GM19452 (cell line): ENCODE data around the gene TREML1.
"Not testable (repeated sequence)": the region's sequence is repeated elsewhere in the genome, so short reads cannot be mapped to it uniquely, and the experiment has no call there.

Source experiments
- ATAC-seq: cut with Tn5 transposase; IDR thresholded peaks from one replicate; pipeline ENCODE4 v1.9.1; 2021; ENCODE audit not compliant: unreplicated experiment

TREML1 gene, protein sequence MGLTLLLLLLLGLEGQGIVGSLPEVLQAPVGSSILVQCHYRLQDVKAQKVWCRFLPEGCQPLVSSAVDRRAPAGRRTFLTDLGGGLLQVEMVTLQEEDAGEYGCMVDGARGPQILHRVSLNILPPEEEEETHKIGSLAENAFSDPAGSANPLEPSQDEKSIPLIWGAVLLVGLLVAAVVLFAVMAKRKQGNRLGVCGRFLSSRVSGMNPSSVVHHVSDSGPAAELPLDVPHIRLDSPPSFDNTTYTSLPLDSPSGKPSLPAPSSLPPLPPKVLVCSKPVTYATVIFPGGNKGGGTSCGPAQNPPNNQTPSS

DNA sequence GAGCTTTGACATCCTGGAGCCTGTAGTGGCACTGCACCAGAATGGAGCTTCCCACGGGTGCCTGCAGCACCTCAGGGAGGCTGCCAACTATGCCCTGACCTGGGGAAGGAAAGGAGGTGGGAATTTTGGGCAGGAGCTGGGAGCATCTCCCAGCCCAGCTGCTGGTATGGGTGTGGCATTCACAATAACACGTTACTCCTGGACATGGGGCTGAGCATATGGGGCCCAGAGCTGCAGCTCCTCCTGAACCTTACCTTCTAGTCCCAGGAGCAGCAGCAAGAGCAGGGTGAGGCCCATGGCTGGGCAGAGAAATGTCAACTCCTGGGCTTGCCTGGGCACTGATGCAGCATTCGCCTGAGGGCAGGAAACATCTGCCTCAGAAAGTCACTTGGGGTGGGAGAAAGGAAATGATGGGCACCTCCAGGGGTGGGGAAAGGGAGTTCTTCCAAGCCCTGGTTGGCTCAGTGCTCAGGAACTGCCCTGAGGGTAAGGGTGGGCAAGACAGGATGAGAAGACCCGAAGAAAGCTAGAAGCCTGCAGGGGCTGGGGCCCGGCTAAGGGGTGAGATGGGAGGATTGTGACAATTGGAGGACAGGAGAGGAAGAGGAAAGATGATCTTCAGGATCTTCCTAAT, at the start of gene TREML1:
Gene TREML1, minus strand, starts transcription at position 356 of the 634 bp plus-strand sequence. Its CDS starts 59 bp downstream, at position 297.
- no peak for ATAC-seq

DNA sequence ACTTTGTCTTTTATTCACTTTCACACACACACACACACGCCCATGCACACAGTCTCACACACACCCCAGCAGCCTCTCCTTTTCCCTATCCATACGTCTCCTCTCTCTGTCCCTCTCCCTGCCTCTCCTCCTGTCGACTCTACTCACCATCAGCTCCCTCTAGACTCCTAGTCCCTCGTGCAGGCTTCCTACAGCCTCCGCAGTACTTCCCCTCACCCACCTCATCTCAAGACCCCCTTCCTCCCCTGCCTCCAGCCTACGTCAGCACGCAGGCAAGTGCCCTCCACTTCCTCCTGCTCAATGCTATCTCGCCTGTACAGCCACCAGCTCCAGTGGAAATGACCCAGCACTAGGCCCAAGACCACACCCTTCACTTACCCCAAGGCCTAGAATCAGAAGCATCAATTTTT, 47.6 kb upstream of the TREML1 start:
- ATAC-seq = no peak

DNA sequence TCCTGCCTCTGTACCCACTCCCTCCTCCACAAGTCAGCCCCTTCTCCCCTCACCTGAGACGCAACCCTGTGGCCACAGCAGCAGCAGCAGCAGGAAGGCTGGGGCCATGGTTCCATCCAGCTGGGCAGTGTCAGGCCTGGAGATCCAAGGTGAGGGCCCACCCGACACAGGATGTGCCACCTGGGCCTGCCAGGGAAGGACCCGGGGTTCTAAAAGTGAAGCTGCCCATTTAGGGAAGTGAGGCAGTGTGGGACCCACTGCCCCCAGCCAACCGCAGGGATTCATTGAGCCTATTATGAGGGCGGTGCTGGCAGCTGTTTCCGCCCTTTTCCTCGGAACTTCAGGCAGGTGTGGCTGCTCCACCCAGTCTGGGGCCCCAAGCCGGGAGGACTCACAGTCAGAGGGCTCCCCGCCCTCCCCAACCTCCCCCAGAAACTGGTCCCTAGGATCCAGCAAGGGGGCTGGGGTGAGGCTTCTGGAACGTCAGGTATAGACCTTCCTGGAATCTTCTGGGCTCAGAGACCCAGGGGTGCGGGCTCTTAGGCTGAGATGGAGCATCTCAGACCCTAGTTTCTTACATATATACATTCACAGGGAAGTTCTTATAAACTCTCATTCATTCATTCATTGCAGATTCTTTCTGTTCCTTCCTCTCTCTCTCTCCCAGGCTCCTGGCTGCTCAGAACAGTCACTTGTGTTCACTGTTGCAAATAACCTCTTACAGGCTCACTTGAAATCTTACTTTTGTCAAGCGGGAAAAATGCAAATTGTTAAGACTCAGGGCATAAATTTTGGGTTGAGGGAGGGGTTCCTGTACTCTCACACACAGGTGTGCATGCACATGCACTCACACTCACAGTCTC, 47.0 kb upstream of the TREML1 start, which contains the start of gene TREML2:
Gene TREML2, minus strand, starts transcription at position 249 of the 863 bp plus-strand sequence. Its CDS starts 141 bp downstream, at position 108.
- ATAC-seq = no peak

DNA sequence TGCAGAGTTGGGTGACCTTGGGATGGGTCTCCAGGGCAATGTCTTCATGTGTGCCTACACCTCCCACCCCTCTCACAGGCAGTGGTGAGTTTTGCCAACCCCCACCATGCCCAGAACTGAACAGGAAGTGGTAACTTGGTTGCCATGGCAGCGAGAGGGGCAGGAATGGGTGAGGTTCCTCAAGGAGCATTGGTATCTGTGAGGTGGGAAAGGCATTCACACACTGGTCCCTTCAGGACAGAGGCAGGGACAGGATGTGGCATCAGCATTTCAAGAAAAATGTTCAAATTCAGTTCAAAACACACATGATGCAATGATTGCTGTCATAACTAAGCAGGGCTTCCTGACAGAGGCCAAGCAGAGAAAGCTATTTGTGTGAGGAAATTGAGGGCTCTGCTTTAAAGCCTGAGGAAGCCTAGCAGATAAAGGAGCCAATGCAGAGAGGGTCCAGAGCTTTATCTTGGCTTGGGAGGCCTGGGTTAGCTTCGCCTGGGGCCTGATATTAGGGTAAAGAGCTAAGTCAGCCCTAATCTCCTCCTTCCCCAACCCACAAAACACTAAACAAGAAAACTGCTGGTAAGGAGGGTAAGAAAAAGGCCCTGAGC, 46.3 kb upstream of the TREML1 start:
- ATAC-seq = no peak

DNA sequence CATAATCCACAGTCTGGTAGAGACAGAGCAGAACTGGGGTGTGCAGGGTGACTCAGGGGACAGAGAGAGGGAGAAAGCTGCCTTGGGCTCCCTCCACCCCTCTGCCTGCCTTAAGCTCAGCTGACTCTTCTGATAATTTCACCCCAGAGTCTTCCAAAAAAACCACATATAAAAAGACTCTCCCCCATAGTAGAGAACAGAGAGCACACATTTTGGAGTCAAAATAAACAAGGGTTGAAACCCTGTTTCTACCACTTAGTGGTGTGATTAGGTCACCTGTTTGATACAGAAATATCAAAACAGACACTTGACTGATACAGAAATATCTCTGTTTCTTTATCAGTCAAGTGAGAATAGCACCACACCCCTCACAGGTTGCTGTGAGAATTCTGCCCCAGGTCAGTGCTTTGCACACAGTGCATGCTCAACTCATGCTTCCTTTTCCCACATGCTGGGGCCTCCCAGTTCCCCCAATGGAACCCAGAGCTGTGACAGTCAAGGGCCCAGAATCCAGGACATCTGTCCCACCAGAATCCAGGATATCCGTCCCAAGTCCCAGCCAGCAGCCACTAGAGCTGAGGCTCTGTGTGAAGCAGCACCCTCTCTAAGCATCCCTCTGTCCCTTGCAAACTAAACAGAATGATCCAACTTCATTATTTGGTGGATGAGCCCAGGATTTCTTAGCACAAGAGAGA, 45.6 kb upstream of the TREML1 start:
- no peak for ATAC-seq

DNA sequence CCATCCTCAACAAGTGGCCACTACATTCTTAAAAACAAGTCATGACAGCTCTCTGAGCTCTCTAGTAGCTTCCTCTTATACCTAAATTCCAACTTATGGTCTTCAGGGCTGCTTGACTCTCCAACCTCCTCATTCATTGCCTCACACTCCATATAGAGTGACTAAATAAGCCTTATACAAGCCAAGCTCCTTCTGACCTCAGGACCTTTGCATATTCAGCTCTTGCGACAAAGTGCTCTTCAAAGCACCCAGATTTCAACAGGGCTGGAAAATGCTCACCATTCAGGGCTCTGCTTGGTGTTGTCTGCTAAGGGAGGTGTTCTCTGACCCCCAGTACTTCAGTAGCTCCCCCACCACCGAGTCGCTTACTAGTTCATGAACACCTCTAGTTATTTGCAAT, 43.1 kb upstream of the TREML1 start:
- no peak for ATAC-seq

DNA sequence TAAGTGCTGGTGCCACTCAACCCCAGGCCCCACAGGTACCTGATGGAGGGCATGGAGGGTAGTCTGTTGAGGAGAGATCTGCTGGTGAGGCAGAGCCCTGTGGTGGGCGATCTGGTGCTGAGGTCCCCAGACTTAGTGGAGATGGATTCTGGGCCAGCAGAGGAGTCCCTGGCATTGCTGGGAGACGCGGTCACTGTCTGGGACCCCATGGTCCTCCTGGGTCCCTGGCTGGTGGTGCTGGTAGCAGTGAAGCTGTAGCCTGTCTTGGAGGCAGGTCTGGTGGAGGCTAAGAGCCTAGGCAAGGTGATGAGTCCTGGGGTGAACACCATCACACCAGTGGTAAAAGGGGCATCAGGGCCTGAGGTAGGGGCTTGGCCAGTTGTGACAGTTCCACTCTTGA, 40.2 kb upstream of the TREML1 start:
- ATAC-seq = no peak

DNA sequence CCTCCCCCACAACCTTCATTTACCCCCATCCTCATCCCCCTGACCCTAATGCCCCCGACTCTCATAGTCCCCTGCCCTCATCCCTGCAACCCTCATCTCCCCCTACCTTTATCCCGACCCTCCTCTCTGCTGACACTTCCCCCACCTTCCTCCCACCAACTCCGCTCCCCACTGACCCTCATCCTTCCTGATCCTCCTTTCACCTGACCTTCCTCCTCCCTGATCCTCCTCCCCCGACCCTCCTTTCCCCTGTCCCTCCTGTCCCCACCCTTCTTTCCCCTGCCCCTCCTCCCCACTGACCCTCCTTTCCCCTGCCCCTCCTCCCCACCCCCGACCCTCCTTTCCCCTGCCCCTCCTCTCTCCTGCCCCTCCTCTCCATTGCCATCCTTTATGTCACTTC, 39.7 kb upstream of the TREML1 start:
- no peak for ATAC-seq

DNA sequence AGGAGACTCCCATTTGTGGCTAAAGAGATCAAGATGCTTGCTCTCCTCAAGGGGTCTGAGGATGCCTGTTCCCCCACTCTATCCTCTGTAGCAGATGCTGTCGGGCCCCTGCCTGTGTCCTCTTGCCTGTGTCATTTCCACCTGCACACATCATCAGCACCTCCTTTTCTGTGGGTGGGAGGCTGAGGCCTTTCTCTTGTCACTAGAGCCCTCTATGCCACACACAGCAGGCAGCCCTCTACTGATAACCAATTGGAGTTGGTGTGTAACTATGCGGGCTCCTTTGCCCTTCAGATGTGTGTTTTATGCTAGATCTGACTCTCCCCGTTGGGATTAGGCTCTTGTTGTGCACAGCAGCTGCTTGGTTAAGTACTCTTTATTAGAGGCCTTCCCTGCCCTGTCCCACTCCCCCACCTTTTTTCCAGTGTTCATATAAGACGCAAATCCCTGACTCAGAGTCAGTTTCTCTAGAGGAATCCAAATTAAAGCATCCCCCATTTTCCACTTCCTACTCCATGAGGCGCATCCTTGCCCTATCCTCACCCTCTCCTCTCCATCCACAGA, 39.1 kb upstream of the TREML1 start:
- no peak for ATAC-seq

DNA sequence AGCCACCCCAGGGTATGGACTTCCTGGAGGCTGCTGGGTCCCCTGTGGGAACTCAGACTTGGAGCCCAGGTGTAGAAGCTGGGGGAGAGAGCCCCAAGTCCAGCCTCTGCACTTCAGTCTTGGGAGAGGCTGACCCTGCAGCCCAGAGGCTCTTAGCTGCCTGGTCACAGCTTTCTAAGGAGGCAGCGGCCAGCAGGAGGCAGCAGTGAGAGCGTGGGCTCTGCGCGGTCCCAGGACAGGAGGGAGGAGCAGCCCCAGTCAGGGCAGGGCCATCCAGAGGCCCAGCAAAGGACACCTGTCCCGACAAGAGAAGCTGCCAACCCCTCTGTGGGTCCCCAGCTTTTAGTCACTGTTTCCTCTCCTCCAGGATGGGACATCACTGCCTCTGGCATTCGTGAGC, 37.4 kb upstream of the TREML1 start:
- ATAC-seq = no peak

DNA sequence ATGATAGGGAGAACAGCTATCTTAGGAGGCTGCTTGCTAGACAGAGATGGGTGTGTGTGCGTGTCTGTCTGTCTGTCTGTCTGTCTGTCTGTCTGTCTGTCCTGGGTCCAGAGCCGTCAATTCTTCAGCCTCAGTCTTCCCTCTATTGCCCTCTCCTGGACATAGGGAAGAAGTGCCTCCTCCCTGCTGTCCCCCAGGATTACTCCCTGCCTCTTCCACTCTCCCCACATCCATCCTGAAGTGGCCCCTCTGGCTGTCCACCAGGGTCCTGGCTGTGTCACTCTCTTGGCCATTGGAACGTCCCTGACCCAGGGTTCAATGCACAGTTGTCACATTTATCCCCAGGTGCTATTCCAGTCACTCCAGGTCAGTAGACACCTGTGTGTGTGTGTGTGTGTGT, 36.6 kb upstream of the TREML1 start:
- no peak for ATAC-seq

DNA sequence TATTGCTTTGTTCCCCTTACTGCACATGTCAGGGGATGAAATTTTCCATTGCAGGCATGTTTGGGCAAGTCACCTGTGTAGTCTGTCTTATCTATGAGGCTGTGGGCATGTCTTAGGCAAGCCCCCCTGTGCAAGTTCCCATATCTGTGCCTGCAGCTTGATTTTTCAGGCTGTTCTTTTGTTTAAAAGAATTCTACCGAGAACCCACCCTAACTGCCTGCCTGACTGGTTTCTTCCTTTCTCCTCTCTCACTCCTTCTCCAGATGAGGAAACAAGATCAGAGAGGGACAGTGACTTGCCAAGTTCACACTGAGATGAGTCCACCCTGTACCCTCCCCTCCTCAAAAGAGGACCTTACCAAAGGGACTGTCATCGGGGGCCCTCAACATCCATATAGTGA, 35.8 kb upstream of the TREML1 start:
- ATAC-seq = no peak

DNA sequence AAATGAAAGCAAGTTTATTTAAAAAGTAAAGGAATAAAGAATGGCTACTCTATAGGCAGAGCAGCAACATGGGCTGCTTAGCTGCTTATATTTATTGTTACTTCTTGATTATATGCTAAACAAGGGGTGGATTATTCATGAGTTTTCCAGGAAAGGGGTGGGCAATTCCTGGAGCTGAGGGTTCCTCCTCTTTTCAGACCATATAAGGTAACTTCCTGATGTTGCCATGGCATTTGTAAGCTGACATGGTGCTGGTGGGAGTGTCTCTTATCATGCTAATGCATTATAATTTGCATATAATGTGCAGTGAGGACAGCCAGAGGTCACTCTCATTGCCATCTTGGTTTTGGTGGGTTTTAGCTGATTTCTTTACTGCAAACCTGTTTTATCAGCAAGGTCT, 34.9 kb upstream of the TREML1 start:
- not testable (repeated sequence) for ATAC-seq

DNA sequence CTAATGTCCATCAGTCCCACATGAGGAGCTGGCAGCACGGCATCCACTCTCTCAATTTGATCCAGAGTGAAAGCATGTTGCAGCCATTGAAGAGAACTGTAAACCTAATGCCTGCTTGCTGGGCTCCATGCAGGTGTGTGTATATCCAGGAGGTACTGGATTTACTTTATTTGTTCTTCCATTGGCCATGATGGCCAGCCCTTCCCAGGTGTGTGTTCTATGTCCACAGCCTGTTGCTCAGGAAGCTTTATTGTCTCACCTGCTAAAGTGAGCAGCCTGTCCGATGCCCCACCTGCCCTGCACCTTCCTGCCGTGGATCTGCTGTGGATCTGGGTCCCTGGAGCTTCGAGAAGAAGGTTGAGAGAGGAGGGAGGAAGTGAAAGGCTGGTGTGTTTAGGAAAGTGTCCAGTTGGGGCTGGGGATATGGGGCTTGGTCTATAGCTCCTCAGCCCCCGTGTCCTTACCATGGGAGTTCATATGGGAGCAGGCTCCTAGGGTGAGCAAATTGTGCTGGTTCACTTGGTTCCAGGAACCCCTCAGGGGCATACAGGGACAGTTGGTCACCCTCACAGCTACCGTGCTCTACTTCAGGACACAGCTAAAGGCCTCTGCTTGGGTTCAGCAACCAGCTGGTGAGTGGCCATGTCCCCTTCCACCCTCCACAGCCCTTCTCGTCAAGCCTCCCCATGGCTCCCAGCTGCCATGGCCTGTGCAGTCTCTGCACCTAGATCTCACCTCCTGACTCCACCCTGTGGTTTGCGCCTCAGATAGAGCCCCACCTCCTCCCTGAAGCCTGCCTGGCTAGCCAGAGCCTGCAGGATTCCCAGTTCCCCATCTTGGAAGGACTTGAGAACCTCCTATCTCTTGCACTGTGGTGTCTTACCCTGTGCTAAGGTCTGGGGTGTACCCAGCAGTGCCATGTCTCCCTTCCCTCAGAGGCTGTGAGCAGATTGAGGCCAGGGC, 34.1 kb upstream of the TREML1 start:
- ATAC-seq = no peak

DNA sequence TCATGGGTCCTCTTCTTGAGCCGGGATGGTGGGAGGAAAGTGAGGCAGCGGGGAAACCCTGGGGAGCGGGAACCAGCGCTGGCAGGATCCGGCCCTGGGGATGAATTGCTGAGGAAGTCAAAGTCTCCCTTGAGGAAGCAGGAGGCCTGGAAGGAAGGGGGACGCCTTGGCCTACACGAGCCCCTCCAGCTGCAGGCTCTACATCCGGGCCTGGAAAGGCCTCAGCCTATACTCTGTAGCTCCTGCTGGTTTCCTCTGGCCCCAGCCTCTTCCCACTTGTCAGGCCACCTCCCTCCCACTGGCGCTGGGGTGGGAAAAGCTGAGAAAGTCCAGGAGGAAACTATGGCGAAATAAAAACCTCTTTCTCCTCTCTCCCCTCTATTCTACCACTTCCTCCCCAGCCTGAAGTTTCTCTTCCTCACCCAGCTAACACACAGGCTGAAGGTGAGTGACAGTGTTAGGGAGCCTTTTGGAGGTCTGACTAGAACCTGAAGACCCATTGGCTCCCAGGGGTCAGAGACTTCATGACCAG, 31.9 kb upstream of the TREML1 start:
- no peak for ATAC-seq

DNA sequence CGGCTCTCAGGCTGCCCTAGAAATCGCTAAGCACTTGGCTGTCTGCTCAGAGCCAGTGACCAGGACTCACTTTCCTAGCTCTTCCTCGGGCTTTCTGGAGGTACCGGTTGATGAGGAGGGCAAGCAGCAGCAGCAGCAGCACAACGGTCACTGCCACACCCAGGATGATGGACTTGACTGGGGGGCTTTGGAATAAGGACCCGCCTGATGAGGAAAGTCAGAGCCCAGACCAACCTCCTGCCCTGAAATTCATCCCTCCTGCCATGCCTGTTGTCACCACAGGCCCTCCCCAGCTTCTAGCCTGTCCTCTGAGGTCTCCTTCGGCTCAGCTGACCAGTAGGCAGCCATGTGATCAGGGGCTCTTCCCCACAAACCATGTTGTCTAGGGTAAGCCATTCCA, 30.6 kb upstream of the TREML1 start:
- ATAC-seq = no peak

DNA sequence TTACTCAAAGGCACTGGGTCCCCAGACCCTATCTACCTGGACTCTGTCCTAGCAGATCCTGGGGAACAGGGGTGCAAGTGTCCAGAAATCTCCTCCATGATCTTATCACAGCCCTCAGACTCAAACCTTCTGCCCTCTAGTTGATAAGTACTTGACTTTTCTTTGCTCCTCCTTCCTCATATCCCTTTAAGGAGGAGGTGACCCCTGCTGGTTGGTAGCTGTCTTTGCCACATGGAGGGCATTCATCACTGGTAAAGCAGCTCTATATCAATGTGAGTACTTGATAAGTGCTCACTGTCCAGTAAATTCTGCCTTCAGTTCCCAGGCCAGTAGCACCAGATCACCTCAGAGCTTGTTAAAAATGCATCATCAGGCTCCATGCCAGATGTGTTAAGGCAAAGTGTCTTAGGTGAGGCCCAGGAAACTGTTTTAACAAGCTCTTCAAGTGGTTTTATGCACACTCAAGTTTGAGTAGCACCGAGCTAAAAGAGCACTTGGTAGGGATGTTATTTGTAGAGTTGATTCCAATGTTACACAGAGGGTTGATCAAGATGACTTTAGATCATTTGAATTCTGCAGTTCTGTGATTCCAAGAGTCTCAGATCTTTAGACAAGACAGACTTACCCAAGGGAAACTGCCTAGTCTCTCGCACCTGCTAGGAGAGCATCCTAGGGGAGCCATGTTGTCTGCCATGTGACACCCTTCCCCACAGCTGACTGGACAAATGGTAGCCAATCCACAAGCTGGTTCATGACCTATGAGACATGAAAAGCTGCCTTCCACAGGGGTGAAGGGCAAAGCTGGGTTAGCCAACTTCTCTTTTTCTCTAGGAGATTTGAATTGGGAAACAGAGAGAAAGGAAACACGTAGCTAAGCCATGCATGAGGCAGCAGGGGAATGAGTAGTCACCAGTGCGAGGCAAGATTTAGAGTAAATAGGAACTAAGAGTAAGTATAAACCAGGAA, 28.2 kb upstream of the TREML1 start:
- ATAC-seq = no peak

DNA sequence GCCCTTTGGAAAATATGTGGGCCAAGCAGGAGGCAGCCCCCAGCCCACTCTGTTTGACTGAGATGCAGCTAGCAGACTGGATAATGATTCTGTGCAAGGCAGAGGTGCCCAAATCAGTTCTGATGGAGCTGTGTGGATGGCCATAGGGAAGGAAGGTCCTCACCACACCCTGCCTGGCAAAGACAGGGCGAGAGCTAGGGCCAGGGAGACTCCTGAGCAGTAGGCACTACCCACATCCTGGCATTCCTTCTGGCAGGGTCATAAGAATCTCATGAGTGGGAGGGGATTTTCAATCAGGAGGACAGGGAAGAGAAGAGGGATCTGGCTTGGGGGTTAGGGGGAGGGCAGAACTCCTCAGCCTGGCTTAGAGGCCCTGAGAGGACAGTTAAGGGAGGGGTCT, 27.4 kb upstream of the TREML1 start:
- ATAC-seq = no peak
